CD14-positive monocyte (primary cell): ENCODE data around the gene DYNLT3. TPM values are rescaled to one million over a fixed set of nuclear protein-coding genes. Genes with fewer than 3 reads are reported as not detected.
A peak's percentile ranks its signal among the peaks of the same experiment; 100 is the strongest.

ENCODE experiments used
- DNase-seq, 3 donors: peaks; one replicate each; pipeline ENCODE4 v3.0.0-alpha.2; 2011 to 2022
- H2AFZ ChIP-seq: 2 replicates; pipeline ENCODE4 v1.6.0; 2012; ENCODE audit warnings: mild to moderate bottlenecking, low read depth, low read length, inconsistent platforms; ENCODE audit not compliant: insufficient read depth, poor library complexity, severe bottlenecking
- H3K27ac ChIP-seq, 2 donors: 1 replicate in 1 of 2; 2 replicates in 1 of 2; pipeline ENCODE4 v1.5.1; 2012 to 2013; ENCODE audit warnings: low read length in 2 of 2, control low read depth in 1 of 2, inconsistent platforms in 1 of 2, low read depth in 1 of 2, mild to moderate bottlenecking in 1 of 2
- H3K27me3 ChIP-seq, 2 donors: one replicate each; pipeline versions ENCODE4 v1.6.0 to v1.6.1; 2011 to 2013; ENCODE audit warnings: low read length in 2 of 2; ENCODE audit not compliant: control insufficient read depth in 2 of 2, insufficient read depth in 2 of 2
- H3K36me3 ChIP-seq, 2 donors: replicated peaks in 1 of 2; 1 replicate in 1 of 2; 2 replicates in 1 of 2; pipeline versions ENCODE4 v1.5.1 to v1.6.1; 2012 to 2013; ENCODE audit warnings: low read length in 2 of 2, control low read depth in 1 of 2, inconsistent platforms in 1 of 2, mild to moderate bottlenecking in 1 of 2; ENCODE audit not compliant: insufficient read depth in 2 of 2, control insufficient read depth in 1 of 2
- H3K4me1 ChIP-seq, 2 donors: 1 replicate in 1 of 2; 2 replicates in 1 of 2; pipeline versions ENCODE4 v1.5.1 to v1.6.1; 2012 to 2013; ENCODE audit warnings: low read length in 2 of 2, control low read depth in 1 of 2, inconsistent platforms in 1 of 2, mild to moderate bottlenecking in 1 of 2, moderate library complexity in 1 of 2; ENCODE audit not compliant: insufficient read depth in 2 of 2, control insufficient read depth in 1 of 2
- H3K4me2 ChIP-seq: replicated peaks from 2 replicates; pipeline ENCODE3; 2012; ENCODE audit warnings: low read length, moderate library complexity, mild to moderate bottlenecking; ENCODE audit not compliant: poor library complexity, severe bottlenecking; ENCODE audit errors: extremely low read depth
- H3K4me3 ChIP-seq, 3 experiments: fragments of 200-600 bp in 1 of 3; sonication (generic) in 1 of 3; replicated peaks in 1 of 3; 1 replicate in 2 of 3; 2 replicates in 1 of 3; pipeline ENCODE4 v1.5.1; 2011 to 2013; ENCODE audit warnings: low read length in 3 of 3, mild to moderate bottlenecking in 3 of 3, control low read depth in 2 of 3, low read depth in 2 of 3, inconsistent platforms in 1 of 3, moderate library complexity in 1 of 3
- H3K79me2 ChIP-seq: 2 replicates; pipeline ENCODE4 v1.6.0; 2012; ENCODE audit warnings: mild to moderate bottlenecking, control low read depth, inconsistent platforms, low read length, moderate library complexity; ENCODE audit not compliant: insufficient read depth
- H3K9ac ChIP-seq: 2 replicates; pipeline ENCODE4 v1.6.0; 2017; ENCODE audit warnings: low read length, mild to moderate bottlenecking; ENCODE audit not compliant: insufficient read depth, poor library complexity, severe bottlenecking
- H3K9me3 ChIP-seq, 2 donors: replicated peaks in 1 of 2; 1 replicate in 1 of 2; 2 replicates in 1 of 2; pipeline versions ENCODE4 v1.5.1 to v1.6.1; 2012 to 2013; ENCODE audit warnings: low read length in 2 of 2, control low read depth in 1 of 2; ENCODE audit not compliant: control insufficient read depth in 1 of 2, insufficient read depth in 1 of 2
- H4K20me1 ChIP-seq: 2 replicates; pipeline ENCODE4 v1.6.0; 2012; ENCODE audit warnings: mild to moderate bottlenecking, low read length, control low read depth, moderate library complexity; ENCODE audit not compliant: insufficient read depth
- H3K27ac Mint-ChIP-seq, 7 donors: one replicate each; pipeline ENCODE4 v1.8.0; 2020; ENCODE audit warnings: mild to moderate bottlenecking in 7 of 7, mixed read lengths in 7 of 7, moderate library complexity in 6 of 7, inconsistent platforms in 2 of 7
- H3K27me3 Mint-ChIP-seq, 3 donors: one replicate each; pipeline ENCODE4 v1.8.0; 2021 to 2022; ENCODE audit warnings: low read depth in 3 of 3, mild to moderate bottlenecking in 3 of 3, mixed read lengths in 3 of 3, moderate library complexity in 3 of 3, inconsistent platforms in 1 of 3
- H3K36me3 Mint-ChIP-seq, 2 donors: one replicate each; pipeline ENCODE4 v1.8.0; 2020; ENCODE audit warnings: mixed read lengths in 2 of 2, inconsistent platforms in 1 of 2, mild to moderate bottlenecking in 1 of 2
- H3K4me1 Mint-ChIP-seq: one replicate; pipeline ENCODE4 v1.8.0; 2020; ENCODE audit warnings: mild to moderate bottlenecking, mixed read lengths
- H3K4me3 Mint-ChIP-seq, 2 donors: one replicate each; pipeline ENCODE4 v1.8.0; 2020; ENCODE audit warnings: mild to moderate bottlenecking in 2 of 2, mixed read lengths in 2 of 2, moderate library complexity in 1 of 2
- H3K9me3 Mint-ChIP-seq, 7 donors: one replicate each; pipeline ENCODE4 v1.8.0; 2020 to 2022; ENCODE audit warnings: mixed read lengths in 7 of 7, mild to moderate bottlenecking in 6 of 7, moderate library complexity in 6 of 7, inconsistent platforms in 2 of 7
- CTCF ChIP-seq: fragments of 200-600 bp; IDR thresholded peaks from one replicate; pipeline ENCODE4 v1.8.0; 2022; ENCODE audit warnings: antibody characterized with exemption, mild to moderate bottlenecking
- WGBS: methylation state at CpG from one replicate; pipeline ENCODE4 v1.1.5; 2013; ENCODE audit warnings: missing lambda C conversion rate; ENCODE audit not compliant: insufficient coverage; 5-methylcytosine and 5-hydroxymethylcytosine counted together
- intact Hi-C, 2 donors: fragments of 100-400 bp; cut with micrococcal nuclease; formaldehyde crosslinking; loops; one replicate each; pipeline versions ENCODE4 v1.15.0 to v1.15.1; 2023
- polyA plus RNA-seq, 3 donors: library from polyadenylated mRNA; depleted of rRNA in 1 of 3; unstranded in 2 of 3; stranded (reverse) in 1 of 3; fragments of 300-500 nt in 2 of 3; fragments of >200 nt in 1 of 3; fragmentation: Illumina TruSeq in 2 of 3; gene quantifications; 1 replicate in 2 of 3; 2 replicates in 1 of 3; pipeline ENCODE4 v1.2.3, GENCODE V29; 2012 to 2021

The DYNLT3 gene
- polyA plus RNA-seq, 3 donors: 9.4 to 21.9 (median 15.2) TPM

- TF ChIP-seq CTCF: no peak
- H3K4me3 ChIP-seq: no peak overlapping the region
- H3K36me3 ChIP-seq: peaks cover 6 to 10% of the 10 kb centered on the region in 2 donors
- Mint-ChIP-seq H3K27ac (no peak overlapping the region), H3K36me3 (peaks cover 9 to 12% of the 10 kb centered on the region in 2 donors), H3K27me3 (peaks cover 0 to 10% (median 0%) of the 10 kb centered on the region in 3 donors), H3K4me3 (no peak overlapping the region), H3K9me3 (peaks cover 0 to 3% (median 0%) of the 10 kb centered on the region in 7 donors), H3K4me1 (peaks cover 70% of the 10 kb centered on the region)
- peaks cover 54 to 55% of the 10 kb centered on the region in 2 donors for H3K4me1 ChIP-seq
- no peaks in the 10 kb centered on the region for H3K9me3 ChIP-seq
- no peaks in the 10 kb centered on the region for H3K79me2 ChIP-seq
- H3K27me3 ChIP-seq: no peaks in the 10 kb centered on the region
- no peak for DNase-seq
- no peak overlapping the region for H2AFZ ChIP-seq
- no peak overlapping the region for H3K27ac ChIP-seq
- H3K9ac ChIP-seq: no peak overlapping the region
- intact Hi-C loops: no loop called here
- no peaks in the 10 kb centered on the region for H4K20me1 ChIP-seq
- peak overlapping the region; percentile 0 for H3K4me2 ChIP-seq
- no CpG with 5 or more reads among the region's 2 CpGs for WGBS
These were observed 29.3 kb downstream of the DYNLT3 start for GRCh38 chrX:37818031-37818430.

- Histone ChIP-seq H2AFZ (no peak overlapping the region), H3K9me3 (no peaks in the 10 kb centered on the region), H3K4me2 (peak overlapping the region; percentile 0), H3K27ac (peak overlapping the region in 1 of 2 donors; percentile 1), H4K20me1 (no peaks in the 10 kb centered on the region), H3K4me1 (peaks cover 54 to 57% of the 10 kb centered on the region in 2 donors), H3K9ac (no peak overlapping the region), H3K4me3 (peak overlapping the region in 1 of 3 experiments; percentile 1), H3K79me2 (no peaks in the 10 kb centered on the region), H3K36me3 (peaks cover 9 to 15% of the 10 kb centered on the region in 2 donors), H3K27me3 (no peaks in the 10 kb centered on the region)
- H3K27me3 Mint-ChIP-seq: peaks cover 0 to 10% (median 0%) of the 10 kb centered on the region in 3 donors
- H3K9me3 Mint-ChIP-seq: peaks cover 0 to 3% (median 0%) of the 10 kb centered on the region in 7 donors
- peaks cover 70% of the 10 kb centered on the region for H3K4me1 Mint-ChIP-seq
- WGBS: no CpG with 5 or more reads among the region's 3 CpGs
- H3K4me3 Mint-ChIP-seq: no peak overlapping the region
- intact Hi-C loops: no loop called here
- peaks cover 13 to 15% of the 10 kb centered on the region in 2 donors for H3K36me3 Mint-ChIP-seq
- peak overlapping the region in 3 of 7 donors; percentile 12 to 52 (median 13) for H3K27ac Mint-ChIP-seq
- peak in 2 of 3 donors; percentile 26 to 33 for DNase-seq
- no peak for TF ChIP-seq CTCF
These were observed 29.8 kb downstream of the DYNLT3 start for GRCh38 chrX:37817579-37817978.
